Activated T-cell treated with anti-CD3 and anti-CD28 coated beads for 4 hours (primary cell): ENCODE results near the gene MAPKAPK3.

Experiments
- DNase-seq: peaks from one replicate; pipeline ENCODE4 v3.0.0-alpha.2; 2020

MAPKAPK3 gene

DNA sequence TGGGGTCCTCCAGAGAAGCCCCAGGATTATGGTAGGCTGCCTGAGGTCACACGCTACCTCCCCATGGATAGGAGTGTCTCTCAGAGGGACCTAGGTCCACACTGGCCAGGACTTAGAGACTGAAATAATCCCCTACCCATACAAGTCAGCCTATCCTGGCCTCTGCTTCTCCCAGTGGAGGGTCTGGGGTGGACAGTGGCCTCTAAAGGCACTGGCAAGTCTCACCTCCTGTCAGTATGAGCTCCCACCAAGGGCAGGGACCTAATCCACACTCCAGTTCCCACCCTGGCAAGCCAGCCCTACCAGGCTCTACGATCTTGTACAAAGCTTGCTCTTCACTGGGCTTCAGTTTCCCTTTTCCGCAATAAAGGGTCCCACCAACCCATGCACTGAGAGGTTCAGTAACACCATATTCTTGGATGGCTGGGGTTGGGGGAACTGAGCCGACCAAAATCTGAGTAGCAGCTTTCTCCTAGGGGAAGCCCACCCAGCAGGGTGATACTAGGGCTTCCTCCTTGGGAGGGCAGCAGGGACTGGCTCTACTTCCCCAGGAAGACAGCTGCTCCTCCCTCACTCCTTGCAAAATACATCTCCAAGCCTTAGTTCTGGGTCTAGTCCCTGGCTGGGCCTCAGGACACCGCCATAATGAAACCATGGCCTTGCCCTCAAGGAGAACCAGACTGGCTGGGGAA, 7.7 kb upstream of the MAPKAPK3 start:
- DNase-seq, result no peak

DNA sequence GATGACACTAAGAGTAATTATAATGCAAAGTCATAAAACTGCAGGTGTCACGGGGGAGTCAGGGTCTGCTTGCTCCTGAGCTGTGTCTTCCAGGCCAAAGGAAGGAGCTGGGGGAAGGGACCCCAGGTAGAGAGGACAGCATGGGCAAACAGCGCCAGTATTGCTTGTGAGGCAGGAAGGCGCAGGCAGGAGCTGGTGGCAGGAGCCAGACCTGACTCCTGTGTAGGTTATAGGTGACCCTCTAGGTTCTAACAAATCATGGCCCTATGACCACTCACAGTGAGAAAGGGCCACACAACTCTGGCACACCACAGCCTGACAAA, 7.2 kb upstream of the MAPKAPK3 start:
- no peak for DNase-seq

DNA sequence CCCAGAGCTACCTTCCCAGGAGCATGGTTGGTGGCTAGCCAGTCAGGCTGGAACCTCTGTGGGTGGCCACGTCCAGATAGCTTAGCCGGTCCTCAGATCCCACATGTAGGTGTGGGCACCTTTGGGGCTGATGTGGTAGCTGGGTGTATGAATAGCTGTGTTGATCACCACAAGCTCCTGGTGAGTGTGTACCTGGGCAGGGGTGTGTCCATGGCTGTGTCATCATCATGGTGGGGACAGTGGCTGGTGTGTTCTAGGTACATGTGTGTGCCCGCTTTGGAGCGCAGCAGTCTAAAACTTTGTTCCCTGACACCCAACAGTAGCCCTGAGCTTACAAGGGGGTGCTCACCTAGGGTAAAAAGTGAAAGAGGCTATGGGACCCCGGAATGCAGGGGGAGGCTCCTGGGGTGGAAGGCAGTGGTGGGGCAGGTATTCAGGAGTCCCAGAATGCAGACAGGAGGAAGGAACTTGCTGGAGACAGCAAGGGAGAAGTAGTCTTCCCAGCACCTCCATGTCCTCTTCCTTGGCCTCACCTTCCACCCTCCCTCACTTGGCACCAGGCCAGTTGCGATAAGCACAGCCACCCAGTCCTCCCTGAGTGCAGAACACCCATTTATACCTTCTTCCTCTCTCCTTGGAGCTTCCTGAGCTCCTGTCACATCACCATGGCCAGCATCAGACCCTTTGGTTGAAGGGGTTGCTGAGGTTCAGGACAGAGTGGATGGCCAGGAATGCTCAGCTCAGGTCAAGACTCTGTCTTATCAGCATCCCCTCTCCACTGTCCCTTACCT, 6.6 kb upstream of the MAPKAPK3 start:
- no peak for DNase-seq

DNA sequence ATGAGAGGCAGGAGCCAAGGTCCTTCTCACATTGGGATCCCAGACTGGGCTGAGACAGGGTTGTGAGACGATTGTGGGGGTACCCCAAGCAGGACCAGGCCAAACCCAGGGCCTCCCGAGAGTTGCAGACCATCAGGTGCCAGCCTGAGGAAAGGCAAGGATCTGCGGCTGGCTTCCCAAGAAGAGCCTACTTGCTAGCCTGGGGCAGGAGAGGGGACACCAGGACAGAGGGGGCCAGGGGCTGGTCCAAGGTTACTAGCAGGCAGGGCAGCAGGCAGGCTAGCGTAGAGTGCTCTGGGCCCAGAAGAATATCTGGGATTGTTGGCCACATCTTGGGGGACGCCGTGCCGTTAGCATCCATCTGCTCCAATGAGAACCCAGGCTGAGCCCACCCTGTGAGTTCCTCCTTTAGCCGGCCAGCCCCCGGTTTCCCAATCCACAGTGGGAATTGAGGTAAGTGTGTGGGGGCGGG, 5.9 kb upstream of the MAPKAPK3 start:
- no peak for DNase-seq

DNA sequence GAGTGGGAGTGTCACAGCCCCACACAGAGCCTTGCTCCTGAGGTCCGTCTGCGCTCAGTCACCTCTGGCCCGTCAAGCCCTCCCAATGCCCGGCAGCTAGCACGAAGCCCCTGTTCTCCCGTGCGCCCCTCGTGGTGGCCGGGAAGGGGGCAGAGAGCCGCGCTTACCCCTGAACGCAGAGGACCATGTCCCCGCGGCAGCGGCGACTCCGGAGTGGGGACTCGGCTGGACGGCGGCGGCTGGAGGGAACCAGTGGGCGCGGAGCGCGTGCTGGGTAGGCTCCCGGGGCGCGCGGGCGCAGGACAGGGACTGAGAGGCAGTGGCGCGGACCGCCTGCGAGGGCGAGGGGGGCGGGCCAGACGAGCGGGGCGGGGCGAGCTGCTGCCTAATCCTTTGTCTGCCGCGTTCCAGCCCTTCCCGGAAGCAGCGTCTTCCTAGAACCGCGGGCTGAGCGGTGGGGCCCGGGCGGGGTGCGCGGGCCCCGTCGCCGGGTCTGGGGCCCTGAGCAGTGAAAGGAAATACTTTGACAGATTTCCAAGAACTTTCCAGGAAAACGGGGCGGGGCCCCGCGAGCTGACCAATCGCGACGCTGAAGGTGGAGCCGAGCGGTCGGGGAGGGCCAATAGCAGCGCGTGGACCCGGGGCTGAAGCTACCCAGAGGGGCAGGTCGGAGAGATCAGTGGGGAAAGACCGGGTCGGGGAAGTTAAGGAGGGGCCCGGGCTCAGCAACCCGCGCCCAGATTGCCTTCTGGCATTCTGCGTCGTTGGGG, 5.3 kb upstream of the MAPKAPK3 start, which contains the start of gene CISH:
CISH (minus strand) TSS at position 311 of the 770 bp plus-strand sequence; CDS start at position 187, 124 bp downstream.
- DNase-seq, result peak; percentile 96

DNA sequence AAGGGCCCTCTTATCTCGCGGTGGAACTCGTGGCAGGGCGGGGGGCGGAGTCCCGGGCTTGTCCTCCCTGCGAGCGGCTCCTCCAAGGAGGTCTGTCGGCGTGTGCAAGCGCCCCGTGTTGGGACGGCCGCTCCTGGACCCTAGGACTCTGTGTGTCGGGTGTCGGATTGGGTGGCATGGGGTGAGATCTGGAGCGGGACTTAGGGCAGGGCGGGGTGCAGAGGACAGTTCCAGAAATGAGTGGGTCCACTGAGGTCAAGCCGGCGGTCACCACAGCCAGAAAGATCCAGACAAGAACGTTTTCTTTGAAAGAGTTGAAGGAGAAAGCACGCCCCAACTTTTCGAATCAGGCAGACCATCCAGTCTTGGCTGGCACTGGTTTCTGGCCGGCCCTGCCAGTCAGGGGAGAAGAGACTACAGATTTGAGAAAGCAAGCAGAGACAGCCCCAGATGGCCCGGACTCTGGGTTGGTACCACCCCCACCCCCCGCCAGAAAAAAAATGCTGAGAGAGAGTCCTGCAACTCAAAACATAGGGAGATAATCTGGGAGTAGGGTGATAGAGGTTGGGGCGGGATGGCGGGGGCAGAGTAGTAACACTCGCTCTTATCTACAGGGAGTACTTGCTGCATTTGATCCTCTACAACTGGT, 4.6 kb upstream of the MAPKAPK3 start:
- no peak for DNase-seq

DNA sequence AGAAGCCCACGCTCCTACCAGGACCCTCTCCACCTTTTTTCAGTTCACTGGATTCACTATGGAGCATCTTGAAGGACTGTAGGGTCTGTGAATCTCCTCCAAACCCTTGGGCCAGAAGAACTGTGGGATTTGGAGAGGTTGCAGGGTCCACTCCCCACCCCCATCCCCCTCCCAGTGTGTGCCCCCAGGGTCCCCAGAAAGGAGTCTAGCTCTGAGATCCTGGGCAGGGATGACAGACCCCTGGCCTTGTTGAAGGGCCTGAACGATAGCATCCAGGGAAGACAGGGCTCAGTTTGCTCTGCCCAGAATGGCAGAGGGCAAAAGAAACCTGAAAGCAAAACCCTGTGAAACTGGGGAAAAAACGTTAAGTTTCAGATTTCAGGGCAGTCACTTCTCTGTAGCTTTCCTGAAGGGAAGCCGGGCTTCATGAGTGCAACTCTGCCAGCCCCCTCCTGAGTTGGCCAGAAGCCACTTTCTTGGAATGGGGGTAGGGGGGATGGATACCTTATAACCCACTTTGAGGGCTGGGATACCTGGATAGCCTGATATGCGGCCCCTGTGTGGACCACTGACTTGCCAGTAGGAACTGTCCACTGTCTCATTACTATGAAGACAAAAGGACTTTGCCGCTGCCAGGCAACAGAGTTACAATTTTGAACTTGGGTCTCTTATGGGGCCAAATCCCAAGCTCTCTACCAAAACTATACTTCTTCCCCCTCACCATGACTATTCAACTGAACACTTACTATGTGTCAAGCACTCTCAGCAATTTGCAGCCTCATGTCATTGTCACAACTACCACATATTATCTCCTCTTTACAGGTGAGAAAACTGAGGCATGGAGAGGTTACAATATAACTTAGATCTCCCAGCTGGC, 3.7 kb upstream of the MAPKAPK3 start:
- no peak for DNase-seq

DNA sequence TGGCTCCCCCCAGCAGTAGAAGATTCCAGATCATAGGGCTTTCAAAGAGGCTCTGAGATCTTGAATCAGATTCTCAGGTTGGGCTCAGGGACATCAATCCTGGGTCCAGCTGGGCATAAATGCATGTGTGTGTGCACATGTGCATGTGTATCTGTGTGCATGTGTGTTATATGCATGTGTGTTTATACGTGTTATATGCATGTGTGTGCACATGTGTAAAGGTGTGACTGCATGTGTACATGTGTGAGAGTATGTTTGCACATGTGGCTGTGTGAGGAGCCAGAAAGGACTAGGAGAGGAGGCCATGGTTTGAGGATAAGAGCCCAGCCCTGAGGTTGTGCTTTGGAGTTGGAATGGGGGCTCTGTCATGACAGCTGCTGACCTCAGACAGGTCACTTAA, 1.8 kb upstream of the MAPKAPK3 start:
- no peak for DNase-seq

DNA sequence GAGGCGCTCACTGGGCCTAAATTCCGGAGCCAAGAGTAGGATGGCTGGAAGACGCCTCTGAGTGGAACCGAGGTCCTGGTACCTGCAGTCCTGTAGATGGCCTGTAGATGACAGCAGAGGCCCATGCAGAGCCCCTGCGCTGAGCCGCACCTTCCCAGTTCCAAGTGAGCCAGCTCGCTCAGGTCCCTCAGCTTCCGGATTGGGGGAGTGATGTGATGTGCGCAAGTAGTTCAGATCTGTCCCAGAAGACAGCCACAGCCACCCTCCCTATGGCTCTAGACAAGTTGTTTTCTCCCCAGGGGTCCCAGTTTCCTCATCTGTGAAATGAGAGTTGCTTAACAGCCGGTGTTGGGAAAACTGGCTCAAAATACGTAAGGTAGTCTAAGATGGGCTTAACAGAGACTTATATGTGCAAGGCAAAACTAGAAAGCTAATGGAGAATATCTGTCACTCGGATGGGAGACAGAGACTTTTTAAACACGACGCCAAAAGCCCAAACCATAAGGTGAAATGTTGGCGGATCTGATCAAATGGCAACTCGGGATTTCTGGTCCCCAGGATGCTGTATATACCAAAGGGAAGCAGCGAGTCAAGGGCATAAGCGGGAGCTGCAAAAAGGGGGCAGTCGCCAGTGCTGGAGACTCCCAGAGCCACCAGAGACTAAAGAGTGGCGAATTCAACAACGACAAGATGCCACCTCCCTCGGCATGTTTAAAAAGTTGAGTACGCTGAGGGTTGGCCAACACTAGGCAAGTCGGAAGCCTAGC, 765 bp upstream of the MAPKAPK3 start:
- DNase-seq, result peak; percentile 80

DNA sequence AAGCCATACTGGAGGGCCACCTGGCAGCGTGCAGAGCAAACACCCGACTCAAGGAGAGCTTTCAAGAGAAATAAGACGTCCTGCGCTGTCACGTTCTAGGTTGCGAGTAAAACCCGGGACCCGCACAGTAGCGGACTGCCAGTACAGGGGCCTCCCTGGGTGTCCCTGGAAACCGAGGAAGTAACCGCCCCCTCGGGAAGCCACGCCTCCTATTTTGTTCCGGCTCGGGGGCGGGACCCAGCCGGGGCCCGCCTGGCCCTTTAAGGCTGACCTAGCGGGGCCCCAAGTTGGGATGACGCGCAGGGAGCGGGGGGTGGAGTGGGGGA, 218 bp upstream of the MAPKAPK3 start:
- peak; percentile 94 for DNase-seq

DNA sequence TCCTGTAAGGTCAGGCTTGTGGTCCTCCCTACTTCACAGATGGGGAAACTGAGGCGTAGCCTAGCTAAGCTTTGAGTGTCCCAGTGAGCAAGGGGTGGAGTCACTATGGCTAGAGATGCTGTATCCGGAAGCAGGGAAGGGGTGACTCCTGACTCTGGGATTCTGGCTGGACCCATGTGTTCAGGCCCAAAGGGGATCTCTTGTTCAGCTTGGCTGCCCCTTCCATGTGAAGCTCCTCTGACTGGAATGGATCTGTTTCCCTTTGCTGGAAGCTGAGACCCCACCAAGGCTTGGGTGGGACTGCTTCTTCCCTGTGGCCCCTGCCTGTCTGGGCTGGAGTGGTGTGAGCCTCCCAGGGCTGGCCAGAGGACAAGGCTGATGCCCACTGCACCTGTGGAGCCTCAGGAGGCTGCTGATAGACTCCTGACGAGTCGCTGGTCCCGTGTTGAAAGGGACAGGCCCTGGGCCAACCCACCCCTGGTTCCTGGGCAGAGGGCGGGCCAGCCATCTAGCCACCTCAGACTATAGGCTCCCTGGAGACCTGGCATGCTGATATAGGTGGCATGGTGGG, 1.0 kb downstream of the MAPKAPK3 start:
- no peak for DNase-seq

DNA sequence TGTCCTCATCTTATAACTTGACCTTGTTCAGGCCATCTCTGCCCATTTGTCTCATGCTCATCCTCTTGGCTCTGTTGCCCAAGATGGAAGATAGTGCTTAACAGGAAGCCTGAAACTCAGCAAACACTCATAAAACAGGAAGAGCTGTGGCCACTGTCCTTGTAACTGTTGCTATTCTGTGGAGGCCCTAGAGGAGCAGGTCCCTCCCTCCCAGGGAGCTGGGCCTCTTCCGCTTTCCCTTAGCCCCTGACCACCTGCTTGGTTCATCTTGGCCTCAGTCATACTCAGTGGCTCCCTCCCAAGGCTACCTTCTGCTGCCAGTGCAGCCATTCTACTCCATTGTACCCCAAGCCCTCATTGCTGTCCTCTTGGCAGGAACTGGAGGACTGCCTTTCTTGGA, 3.5 kb downstream of the MAPKAPK3 start:
- no peak for DNase-seq

DNA sequence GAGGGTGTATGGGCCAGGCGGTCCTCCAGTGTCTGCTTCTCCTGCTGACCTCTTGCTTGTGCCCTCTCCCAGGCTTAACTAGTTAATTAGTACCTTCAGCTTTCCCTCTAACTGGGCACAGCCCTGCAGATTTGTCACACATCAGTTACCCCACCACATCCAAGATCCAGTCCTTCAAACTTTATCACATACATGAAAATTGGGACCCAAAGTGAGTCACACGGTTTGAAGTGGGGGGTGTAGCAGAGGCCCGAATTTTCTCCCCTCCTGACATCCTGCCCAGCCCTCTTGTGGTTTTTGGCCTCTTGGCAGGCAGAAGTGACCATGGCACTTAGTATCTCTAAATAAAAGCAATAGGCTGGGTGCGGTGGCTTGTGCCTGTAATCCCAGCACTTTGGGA, 3.9 kb downstream of the MAPKAPK3 start:
- no peak for DNase-seq

DNA sequence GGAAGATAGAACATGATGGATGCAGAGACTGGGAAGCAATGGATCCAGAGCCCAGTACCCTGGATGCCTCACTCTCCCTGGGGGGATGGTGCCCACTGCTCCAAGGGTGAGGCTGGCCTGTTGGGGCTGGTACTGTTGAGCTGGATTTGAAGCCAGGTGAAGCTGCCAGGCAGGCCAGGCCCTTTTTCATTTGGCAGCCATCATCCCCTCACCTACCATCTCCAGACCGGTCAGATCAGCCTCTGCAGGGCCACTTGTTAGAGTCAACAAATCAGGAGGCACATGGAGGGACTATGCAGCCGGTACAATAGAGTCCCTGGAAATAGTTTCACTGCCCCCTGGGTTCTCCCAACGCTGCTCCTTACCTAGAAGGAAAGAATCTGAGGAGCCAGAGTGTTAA, 5.9 kb downstream of the MAPKAPK3 start:
- no peak for DNase-seq

DNA sequence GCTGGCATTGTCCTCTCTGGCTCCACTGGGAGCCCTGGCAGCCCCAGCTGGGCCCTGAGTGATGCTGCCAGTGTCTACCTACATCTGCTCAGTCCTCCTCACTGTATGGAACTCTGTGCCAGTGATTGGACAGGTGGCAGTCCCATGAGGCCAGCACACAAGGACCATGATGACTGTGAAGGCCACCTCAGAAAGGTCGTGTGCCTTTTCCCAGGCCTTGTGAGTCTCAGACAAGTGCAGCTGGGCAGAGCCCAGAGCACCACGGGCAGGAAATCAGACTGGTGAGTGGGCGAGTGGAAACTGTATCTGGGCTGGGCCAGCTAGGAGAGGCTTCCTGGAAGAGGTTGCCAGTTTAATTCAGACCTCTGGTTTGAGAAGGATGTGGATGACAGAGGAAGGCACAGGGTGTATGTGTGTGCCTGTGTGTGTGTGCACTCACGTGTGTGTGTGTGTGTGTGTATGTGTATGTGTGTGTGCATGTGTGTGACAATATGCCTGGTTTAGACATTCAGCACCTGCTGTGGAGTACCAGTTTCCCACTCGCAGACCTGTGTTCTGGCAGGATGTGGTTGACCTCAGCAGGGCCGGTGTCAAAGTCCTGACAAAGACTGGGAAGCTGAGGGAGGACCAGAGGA, 7.0 kb downstream of the MAPKAPK3 start:
- no peak for DNase-seq

DNA sequence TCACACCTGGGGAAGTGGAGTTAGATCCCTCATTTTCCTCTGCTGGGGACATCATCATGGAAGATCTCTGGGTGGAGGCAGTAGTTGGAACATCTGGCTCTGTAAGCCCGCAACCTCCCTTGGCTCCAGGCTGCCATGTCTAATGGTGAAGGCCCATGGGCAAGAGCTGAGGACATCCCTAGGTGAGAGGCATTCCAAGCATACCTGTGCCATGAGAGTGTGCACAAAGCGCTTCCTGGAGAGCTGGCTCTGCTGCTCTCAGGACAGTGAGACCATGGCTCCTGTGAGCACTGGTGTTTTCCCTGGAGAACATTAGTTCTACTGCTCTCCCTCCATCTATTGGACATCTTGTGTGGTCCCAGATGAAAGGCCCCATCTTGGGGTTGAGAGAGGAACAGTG, 7.7 kb downstream of the MAPKAPK3 start:
- no peak for DNase-seq

DNA sequence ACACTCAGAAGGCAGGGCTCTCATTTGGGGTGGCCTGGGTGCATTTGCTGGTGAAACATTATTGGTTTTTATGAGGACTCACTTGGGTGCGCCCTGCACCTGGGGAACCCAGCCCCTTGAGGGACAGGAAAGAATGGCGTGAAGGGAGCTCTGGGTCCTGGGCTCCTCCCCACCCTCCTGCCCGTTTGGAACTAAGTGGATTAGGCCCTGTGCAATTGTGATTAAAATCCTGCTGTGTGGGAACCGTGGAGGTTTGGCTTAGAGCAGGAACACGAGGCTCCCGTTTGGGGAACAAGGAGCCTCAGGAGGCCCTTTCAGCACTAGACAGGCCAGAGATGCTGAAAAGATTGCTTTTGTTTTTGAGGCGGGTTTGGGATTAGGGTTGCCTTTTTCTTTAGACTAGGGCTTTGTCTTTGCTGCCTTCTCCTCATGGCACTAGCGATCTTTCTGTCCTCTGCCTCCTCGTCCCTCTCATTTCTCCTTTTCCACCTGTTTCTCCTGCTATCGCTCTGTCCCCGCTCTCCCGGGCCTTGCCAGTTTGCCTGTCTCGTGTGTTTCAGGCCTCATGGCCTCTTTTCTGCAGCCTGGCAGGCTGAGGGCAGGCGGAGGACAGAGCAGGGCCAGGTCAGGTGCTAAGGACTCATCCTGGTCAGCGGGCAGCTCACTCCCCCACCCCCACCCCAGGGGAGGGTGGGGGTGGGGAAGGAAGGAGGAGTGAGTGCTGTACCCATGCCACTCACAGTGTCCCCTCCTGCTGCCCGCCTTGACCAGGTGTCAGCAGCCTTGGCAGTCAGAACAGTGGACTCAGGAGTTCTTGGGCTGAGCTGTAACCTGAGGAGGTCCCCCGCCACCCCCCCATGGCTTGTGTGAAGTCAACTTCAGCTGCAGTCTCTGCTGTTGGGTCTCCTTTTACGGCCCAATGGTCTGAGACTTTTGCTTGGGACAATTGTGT, 8.6 kb downstream of the MAPKAPK3 start:
- no peak for DNase-seq

DNA sequence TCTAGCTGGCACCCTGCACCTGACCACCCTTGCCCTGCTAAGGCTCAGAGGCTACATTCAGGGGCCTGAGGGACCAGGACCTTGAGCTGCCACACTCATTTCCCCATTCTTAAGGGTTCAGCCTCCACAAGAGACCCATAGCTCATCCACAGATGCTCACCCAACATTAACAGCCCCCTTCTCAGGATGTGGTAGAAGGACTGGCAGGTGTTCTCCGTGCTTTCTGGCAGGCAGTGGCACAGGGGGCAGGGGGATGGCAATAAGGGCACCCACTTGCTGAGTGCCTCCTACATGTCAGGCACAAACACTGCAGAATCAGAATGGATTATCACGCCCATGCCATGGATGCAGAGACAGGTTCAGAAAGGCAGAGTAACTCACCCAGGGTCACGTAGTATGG, 9.4 kb downstream of the MAPKAPK3 start:
- no peak for DNase-seq

DNA sequence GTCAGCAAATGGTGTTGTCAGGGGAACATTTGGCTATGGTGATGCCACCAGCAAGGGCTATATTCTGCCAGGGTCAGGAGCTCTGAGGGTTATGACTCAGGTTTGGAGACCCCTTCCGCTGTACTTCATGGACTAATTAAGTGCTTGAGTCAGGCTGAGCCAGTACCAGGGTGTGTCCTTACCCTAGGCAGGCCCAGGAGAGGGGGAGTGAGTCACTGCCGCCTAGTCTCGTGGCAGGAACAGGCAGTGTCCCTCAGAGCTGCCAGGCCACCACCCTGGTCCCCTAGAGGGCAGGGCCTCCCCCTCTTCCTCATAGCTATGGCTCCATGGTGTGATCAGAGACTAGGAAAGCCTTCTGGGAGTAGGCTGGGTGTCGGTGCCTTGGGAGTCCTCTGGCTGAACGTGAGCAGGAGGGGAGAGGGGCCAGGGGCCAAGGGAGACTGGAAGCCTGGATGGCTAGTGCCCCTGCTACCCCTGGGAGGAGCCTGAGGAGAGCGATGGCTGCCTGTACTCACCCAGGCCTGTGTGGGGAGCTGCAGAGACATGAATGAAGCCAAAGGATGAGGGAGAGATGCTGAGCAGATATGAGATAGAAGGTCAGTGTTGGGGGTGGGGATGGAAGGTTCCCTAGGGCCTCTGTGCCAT, 10.6 kb downstream of the MAPKAPK3 start:
- no peak for DNase-seq
